GM21576 (cell line): Measurements from ENCODE around the gene OPRD1.

Source experiments
- ATAC-seq: cut with Tn5 transposase; IDR thresholded peaks from one replicate; pipeline ENCODE4 v1.9.1; 2021; ENCODE audit warnings: mild to moderate bottlenecking, moderate library complexity; ENCODE audit not compliant: unreplicated experiment

The OPRD1 gene

DNA sequence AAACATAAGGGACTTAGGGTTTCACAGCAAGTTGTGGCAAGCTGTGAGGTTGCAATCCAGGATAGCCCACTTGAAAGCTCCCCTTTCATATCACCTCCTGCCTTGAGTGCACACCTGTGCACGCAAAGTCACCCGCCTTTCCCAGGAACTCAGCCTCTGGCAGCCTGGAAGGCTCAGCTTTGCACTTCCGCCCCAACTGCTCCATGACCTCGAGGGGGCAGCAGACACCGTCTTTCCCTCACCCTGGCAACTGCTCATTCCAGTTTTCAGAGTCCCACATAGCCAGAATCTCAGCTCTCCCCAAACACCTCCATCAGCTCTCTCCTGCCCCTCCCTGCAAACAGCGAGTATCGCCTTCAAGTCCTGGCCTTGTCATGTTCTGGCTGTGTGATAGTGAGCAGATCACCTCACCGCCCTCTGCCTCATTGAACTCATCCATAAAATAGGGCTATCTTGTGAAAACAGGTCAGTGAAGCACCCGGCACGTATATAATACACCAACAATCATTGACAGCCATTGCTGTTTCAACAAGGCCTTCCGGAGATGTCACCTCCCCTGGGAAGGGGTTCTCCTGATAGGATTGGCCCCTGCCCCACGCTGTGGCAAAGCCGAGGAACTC, 70.1 kb downstream of the OPRD1 start:
- ATAC-seq = no peak

DNA sequence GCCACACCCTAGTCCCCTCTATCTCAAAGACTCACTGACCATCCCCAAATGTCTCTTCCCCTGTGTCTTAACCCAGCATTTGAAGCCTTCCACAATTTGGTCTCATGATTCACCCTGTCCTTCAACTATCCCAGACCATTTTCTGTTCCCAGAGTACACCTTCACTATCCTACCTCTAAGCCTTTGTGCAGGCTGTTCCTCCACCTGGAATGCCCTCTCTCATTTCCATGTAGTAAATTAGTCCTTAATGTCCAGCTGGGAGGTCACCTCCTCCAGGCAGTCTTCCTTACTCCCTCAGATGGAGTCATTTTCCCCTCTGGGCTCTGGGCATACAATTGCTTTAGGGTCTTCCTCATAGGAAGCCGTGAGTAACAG, 71.3 kb downstream of the OPRD1 start:
- no peak for ATAC-seq

GRCh38 chr1:28885472-28885877, 73.5 kb downstream of the OPRD1 start:
- no peak for ATAC-seq

GRCh38 chr1:28885977-28886730, 74.2 kb downstream of the OPRD1 start:
- no peak for ATAC-seq

DNA sequence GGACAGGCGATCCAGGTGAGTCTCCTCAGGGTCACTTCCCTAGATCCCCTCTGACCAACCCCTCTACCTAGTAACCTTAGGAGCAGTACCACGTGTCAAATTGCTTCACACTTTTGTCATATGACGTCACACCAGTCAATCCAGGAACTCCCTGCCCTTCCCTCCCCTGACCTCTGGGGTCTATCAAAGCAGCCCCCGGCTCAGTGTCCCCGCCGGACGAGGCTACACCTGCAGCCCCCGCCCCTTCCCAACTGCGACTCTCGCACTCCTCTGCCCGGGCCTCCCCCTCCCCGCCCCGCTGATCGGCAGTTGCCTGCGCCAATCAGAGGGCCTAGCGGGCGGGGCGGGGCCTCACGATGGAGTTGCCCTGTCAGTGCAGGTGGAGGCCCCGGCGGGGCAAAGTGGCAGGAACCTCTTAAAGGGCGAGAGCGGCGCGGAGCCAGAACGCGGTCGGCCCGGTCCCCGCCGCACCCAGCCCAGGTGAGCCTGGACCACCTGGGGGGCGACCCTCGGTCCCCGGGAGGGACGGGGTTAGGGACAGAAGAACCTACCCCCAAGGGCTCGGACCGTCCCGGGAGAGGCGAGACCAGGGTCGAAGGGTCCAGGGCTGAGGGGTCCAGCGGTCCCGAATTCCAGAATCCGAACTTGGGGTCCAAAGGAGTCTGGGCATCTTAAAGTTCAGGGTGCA, 74.9 kb downstream of the OPRD1 start:
- ATAC-seq = peak; percentile 35

- no peak for ATAC-seq
Observed at GRCh38 chr1:28887419-28887834, 75.5 kb downstream of the OPRD1 start.

GRCh38 chr1:28887835-28888682, 76.1 kb downstream of the OPRD1 start:
- ATAC-seq = no peak

DNA sequence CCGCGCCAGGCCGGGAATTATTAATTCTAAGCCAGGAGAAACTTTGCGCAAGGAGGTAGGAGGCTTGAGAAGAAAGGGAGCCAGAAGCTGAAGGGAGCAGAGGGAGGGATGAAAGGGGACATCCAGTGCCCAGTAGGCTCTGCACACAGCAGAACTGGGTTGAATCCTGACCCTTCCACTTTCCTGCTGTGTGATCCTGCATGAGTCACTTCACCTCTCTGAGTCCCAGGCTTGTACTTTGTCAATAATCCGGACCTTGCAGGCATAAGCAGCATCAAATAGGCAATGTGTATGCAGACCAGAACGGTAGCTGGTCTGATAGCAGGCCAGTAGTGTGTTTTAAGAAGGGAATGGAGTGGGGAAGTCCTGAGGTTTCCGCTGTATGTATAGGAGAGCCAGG, 76.9 kb downstream of the OPRD1 start:
- ATAC-seq = no peak

DNA sequence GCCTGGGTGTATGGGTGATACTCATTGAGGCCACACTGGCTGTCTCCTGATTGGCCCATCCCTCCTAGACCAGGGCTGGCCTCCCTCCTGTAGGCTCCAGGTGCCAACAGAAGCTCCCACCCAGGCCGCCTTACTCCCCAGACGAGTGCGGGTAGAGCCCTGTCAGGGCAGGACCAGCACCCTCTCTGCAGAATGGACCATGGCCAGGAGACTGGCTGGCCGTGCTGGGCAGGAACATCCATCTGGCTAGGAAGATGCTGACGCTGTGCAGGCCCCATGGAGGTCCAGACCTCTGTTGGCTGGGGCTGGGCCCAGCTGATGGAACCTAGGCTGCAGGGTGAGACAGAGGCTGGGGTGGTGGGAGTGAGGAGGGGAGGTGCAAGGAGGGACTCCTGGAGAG, 77.4 kb downstream of the OPRD1 start:
- ATAC-seq = no peak

- no peak for ATAC-seq
Observed at GRCh38 chr1:28890435-28890834, 78.5 kb downstream of the OPRD1 start.

GRCh38 chr1:28890836-28891235, 78.9 kb downstream of the OPRD1 start:
- no peak for ATAC-seq

DNA sequence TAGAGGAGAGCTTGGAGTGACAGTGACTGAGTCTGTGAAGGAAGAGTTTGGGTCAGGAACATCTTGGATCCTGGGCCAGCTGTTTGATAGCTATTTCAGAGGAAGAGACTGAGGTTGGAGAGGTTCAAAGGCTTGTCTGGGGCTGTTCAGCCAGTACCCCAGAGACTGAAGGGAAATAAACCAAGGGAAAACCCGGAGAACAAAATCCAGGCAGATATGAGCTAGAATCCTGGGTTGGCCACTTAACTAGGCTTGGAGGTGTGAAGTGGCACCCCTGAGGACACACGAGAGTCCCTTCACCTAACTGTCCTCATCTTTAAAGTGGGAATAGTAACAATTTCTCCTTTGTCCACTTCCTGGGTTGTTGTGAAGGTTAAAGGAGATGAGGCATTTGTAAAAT, 79.3 kb downstream of the OPRD1 start:
- ATAC-seq = no peak

DNA sequence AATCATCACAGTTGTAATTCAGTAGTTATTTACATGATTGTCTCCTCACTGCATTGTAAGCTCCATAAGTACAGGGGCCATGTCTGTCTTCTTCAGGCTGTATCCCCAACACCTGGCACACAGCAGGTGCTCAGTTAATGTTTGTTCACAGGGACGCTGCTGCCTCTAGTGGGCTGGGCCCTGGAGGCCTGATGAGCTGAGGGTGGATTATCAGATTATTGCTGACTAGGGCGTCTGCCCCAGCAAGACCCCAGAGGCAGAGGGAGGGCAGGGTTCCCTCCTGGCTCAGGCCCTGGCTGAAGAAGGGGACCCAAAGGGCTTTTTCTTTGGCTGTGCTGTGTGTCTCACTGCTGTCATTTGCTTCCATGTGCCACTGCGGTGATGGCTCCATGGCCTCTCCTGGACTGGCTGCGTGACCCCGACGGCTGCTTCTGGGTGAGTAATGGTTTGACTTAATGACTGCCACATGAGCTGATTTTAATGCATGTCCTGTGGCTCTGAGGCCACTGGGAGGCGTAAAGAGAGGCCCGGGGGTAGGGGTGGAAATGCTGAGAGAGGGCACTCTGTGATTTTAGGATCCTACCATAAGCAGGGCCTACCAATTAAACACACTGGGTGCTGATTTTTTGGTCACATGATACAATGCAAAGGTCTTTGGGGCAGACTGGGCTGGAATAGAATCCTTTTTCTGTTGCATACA, 81.6 kb downstream of the OPRD1 start:
- no peak for ATAC-seq

- no peak for ATAC-seq
Observed at GRCh38 chr1:28894785-28895184, 82.8 kb downstream of the OPRD1 start.

DNA sequence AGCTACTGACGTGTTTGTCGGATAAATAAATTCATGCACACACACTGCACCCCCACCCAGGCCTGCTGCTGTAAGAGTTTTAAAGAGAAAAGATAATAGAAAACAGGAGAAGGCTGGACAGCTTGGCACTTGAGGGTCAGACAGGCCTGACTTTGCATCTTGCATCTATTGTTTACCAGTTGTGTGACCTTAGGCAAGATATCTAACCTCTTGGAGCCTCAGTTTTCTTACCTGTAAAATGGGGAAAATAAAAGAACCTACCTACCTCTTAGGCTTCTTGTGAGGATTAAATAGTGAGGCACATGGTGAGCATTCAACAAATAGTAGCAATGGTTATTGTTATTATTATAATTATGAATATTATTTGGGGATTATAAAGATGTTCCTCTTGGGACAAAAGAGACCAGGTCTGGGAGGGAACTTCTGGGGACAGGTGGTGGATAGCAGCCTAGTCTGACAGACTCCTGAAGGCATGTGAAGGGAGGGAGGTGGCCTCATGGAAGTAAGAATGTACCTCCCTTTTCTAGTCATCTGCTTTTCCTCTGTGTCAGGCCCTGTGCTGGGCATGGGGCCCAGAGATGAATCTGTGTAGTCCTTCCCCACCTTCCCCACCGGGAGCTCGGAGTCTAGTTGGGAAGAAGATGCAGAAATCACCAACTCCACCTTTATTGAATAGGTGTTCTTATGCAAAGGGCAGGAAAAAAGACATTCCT, 84.1 kb downstream of the OPRD1 start:
- ATAC-seq = no peak

- no peak for ATAC-seq
Observed at GRCh38 chr1:28896609-28896986, 84.6 kb downstream of the OPRD1 start.

DNA sequence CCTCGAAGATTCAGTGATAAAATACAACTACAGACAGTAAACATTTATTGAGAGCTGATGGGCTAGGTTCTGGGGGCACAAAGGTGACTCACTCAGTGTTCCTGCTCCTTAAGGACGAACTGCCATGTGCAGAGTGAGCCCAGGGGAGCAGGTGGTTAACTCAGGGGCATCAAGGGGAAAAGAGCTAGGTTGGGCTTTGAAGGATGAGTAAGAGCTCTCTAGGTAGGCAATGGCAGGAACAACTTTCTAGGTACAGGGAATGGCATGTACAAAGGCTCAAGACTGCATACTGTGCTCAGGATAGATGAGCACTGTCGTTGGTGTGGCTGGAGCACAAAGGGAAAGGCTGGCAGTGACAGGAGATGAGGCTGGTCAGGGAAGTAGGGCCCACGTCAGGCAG, 85.8 kb downstream of the OPRD1 start:
- no peak for ATAC-seq

GRCh38 chr1:28898405-28898881, 86.5 kb downstream of the OPRD1 start:
- no peak for ATAC-seq

DNA sequence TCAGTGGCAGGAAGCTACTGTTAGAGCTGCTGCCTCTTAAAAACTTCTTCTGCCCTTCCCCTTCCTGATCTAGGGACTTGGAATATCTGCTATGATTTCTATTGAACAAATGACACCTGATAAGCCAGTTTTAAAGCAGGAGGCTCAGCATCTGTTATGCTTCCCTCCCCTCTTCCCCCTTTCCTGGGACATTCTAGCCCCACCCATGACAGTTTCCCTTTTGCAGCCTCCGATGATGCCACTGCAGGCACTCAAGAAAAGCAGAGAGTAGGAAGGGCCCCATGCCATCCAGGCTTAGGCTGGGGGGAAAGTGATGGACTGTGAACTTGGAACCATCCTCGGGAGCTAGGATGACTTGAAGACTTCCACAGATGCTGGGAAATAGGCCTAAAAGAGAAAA, 87.3 kb downstream of the OPRD1 start:
- no peak for ATAC-seq

DNA sequence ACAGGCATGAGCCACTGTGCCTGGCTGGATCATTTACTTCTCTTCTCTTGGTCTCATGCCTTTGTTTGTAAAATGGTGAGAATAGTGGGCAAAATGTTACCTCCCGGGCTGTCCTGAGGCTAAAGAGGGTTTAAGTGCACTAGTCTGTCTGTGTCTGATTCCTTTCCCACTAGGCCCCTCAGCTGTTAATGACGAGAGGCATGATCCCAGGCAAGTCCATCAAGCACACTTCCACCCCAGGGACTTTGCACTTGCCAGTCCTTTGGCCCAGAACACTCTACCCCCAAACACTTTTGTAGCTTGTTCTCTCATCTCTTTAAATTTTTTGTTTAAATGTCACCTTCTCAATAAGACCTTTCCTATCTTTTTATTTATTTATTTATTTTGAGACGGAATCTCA, 88.6 kb downstream of the OPRD1 start:
- ATAC-seq = no peak
